T-cell (primary cell): ENCODE data around the gene ADCY4. TPM values are rescaled to one million over a fixed set of nuclear protein-coding genes. Genes with fewer than 3 reads are reported as not detected.
A peak's percentile ranks its signal among the peaks of the same experiment; 100 is the strongest.

Experiments
- ATAC-seq, 4 experiments: fragments of 200-7000 bp in 3 of 4; fragments of 150-1000 bp in 1 of 4; cut with Tn5 transposase; replicated peaks in 1 of 4; 1 replicate in 3 of 4; 2 replicates in 1 of 4; pipeline ENCODE4 v1.10.0; 2021; ENCODE audit warnings: moderate library complexity in 3 of 4, mild to moderate bottlenecking in 2 of 4, moderate number of reproducible peaks in 1 of 4
- CTCF ChIA-PET, 2 donors: fragments of 300-600 bp; sonication (Branson Sonifier 250); formaldehyde crosslinking; loops; one replicate each; lab custom pipeline; 2022; ENCODE audit warnings: antibody characterized with exemption in 2 of 2; lab: Charles Lee
- POLR2A ChIA-PET, 2 donors: fragments of 300-600 bp; sonication (Branson Sonifier 250); formaldehyde crosslinking; loops; one replicate each; lab custom pipeline; 2022; ENCODE audit warnings: antibody characterized with exemption in 2 of 2; lab: Charles Lee
- DNase-seq, 35 experiments: peaks; one replicate each; pipeline versions ENCODE4 v3.0.0 to v3.0.0-alpha.2; 2013 to 2023
- H3K27ac ChIP-seq: one replicate; pipeline ENCODE4 v1.5.1; 2013; ENCODE audit warnings: low read length
- H3K27me3 ChIP-seq, 2 experiments: replicated peaks in 1 of 2; 1 replicate in 1 of 2; 2 replicates in 1 of 2; pipeline versions ENCODE4 v1.6.1 to v1.7.0; 2013; ENCODE audit warnings: low read length in 1 of 2, mixed read lengths in 1 of 2; ENCODE audit not compliant: control insufficient read depth in 2 of 2, insufficient read depth in 2 of 2; ENCODE audit errors: extremely low read depth in 1 of 2
- H3K36me3 ChIP-seq, 2 donors: 1 replicate in 1 of 2; 2 replicates in 1 of 2; pipeline versions ENCODE4 v1.6.1 to v1.7.0; 2013; ENCODE audit warnings: low read length in 1 of 2; ENCODE audit not compliant: control insufficient read depth in 2 of 2, insufficient read depth in 1 of 2; ENCODE audit errors: extremely low read depth in 1 of 2
- H3K4me1 ChIP-seq, 2 experiments: 1 replicate in 1 of 2; 2 replicates in 1 of 2; pipeline versions ENCODE4 v1.6.1 to v1.7.0; 2013; ENCODE audit warnings: low read length in 2 of 2, mixed read lengths in 1 of 2; ENCODE audit not compliant: insufficient read depth in 2 of 2, control insufficient read depth in 1 of 2; ENCODE audit errors: extremely low read depth in 1 of 2
- H3K4me3 ChIP-seq, 2 donors: 1 replicate in 1 of 2; 2 replicates in 1 of 2; pipeline versions ENCODE4 v1.5.1 to v1.7.0; 2013; ENCODE audit warnings: mild to moderate bottlenecking in 2 of 2, low read length in 1 of 2, moderate library complexity in 1 of 2; ENCODE audit not compliant: control insufficient read depth in 1 of 2; ENCODE audit errors: extremely low read depth in 1 of 2
- H3K9me3 ChIP-seq: 2 replicates; pipeline ENCODE4 v1.7.0; 2013
- H3K27ac Mint-ChIP-seq, 2 donors: one replicate each; pipeline ENCODE4 v1.8.0; 2020 to 2021; ENCODE audit warnings: mild to moderate bottlenecking in 2 of 2, mixed read lengths in 2 of 2
- H3K27me3 Mint-ChIP-seq, 2 donors: one replicate each; pipeline ENCODE4 v1.8.0; 2021 to 2022; ENCODE audit warnings: mixed read lengths in 2 of 2
- H3K36me3 Mint-ChIP-seq: one replicate; pipeline ENCODE4 v1.8.0; 2021; ENCODE audit warnings: mixed read lengths
- H3K4me1 Mint-ChIP-seq, 3 donors: one replicate each; pipeline ENCODE4 v1.8.0; 2020 to 2022; ENCODE audit warnings: mixed read lengths in 3 of 3, mild to moderate bottlenecking in 1 of 3
- H3K4me3 Mint-ChIP-seq, 3 donors: one replicate each; pipeline ENCODE4 v1.8.0; 2020 to 2022; ENCODE audit warnings: mild to moderate bottlenecking in 3 of 3, mixed read lengths in 3 of 3, moderate library complexity in 3 of 3
- H3K9me3 Mint-ChIP-seq, 3 donors: one replicate each; pipeline ENCODE4 v1.8.0; 2020 to 2022; ENCODE audit warnings: mixed read lengths in 3 of 3
- WGBS: methylation state at CpG from one replicate; pipeline ENCODE4 v1.1.5; 2013; ENCODE audit warnings: missing lambda C conversion rate; ENCODE audit not compliant: insufficient coverage; 5-methylcytosine and 5-hydroxymethylcytosine counted together
- total RNA-seq, 35 experiments: library from RNA in 6 of 35; stranded (reverse) in 6 of 35; fragments of 120-200 nt in 1 of 35; gene quantifications; one replicate each; pipeline versions ENCODE4 v1.2.1 to v1.2.4 and lab custom pipeline; 2013 to 2026

Gene ADCY4
- total RNA-seq, 5 donors from 2014 or later (not counting 1 experiment from before 2014, with no cell fraction given): 7.8 to 10.4 (median 8.5) TPM

DNA sequence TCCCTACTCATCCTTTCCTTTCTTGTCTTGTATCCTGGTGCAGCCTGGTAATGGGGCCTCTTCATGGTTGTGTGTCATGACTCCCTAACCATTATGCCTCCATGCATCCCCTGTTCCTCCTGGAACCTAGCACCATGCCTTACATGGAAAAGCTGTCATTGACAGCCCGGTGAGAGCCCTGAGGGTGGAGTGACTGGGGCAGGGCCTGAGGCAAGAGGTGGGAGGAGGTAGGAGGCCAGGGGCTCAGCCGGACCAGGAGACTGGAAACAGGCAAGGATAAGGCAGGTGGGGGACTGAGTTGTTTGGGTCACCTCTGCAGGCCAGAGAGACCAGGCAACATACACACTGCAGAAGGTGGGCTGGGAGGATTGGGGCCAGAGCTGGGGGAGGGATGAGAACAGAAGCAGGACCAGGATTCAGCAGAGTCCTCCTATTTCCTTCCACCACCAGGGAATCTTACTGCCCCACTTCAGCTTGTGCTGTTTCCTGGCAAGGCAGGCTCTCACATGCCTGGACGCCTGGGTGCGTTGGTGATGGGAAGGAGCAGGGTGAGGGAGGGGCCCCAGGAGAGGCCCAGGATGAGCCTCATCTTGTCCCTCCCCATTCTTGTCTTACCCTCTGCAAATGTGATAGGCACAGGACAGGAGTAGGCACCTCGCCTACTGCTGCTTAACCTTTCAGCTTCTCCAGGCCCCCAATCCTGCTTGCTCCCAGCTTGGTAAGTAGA lies 25.2 kb downstream of the ADCY4 start, which contains the start of gene LTB4R2:
Gene LTB4R2, plus strand, starts transcription at position 603 of the 727 bp plus-strand sequence. CDS start 525 bp downstream, outside the sequence.
- H3K36me3 Mint-ChIP-seq: peaks cover 27% of the 10 kb centered on the region
- Histone ChIP-seq H3K27ac (peak within 1 kb of the TSS; percentile 76), H3K36me3 (peaks cover 10 to 30% of the 10 kb centered on the region in 2 donors), H3K4me3 (peak within 1 kb of the TSS; percentile 61 to 64), H3K27me3 (no peaks in the 10 kb centered on the region), H3K4me1 (peaks cover 38 to 66% of the 10 kb centered on the region in 2 experiments), H3K9me3 (no peaks in the 10 kb centered on the region)
- WGBS: 100% methylated on average over 2 of the region's 5 CpGs
- peaks cover 59 to 66% (median 66%) of the 10 kb centered on the region in 3 donors for H3K4me1 Mint-ChIP-seq
- DNase-seq (no peak), ATAC-seq (no peak)
- peak within 1 kb of the TSS; percentile 74 to 83 (median 77) for H3K4me3 Mint-ChIP-seq
- H3K27ac Mint-ChIP-seq: peak within 1 kb of the TSS; percentile 87 to 94
- ChIA-PET POLR2A (interaction anchor here in 1 of 2 donors (1.7 kb wide), 1 partner anchor 67 kb away, joined by 5 read pairs; the partner anchor contains the start of gene TINF2), CTCF (interaction anchor here (0.7 to 4.5 kb wide), 15 partner anchors 8 to 148 kb away, joined by 3 to 25 read pairs (median 7); partner anchors contain the start of genes IRF9 (in 1 of the 2), MDP1 (in 1 of the 2), RABGGTA (in 1 of the 2) and TINF2 (in 1 of the 2))
- H3K9me3 Mint-ChIP-seq: no peaks in the 10 kb centered on the region
- no peaks in the 10 kb centered on the region for H3K27me3 Mint-ChIP-seq

GRCh38 chr14:24308342-24309124 lies 26.3 kb downstream of the ADCY4 start:
- Mint-ChIP-seq H3K4me3 (peak overlapping the region in 2 of 3 donors; percentile 7 to 74), H3K4me1 (peaks cover 48 to 55% (median 54%) of the 10 kb centered on the region in 3 donors), H3K27ac (peak overlapping the region; percentile 79 to 87), H3K27me3 (no peaks in the 10 kb centered on the region), H3K36me3 (peaks cover 39% of the 10 kb centered on the region), H3K9me3 (no peaks in the 10 kb centered on the region)
- POLR2A ChIA-PET: interaction anchor here in 1 of 2 donors (0.6 to 1.7 kb wide), 5 partner anchors 9 to 80 kb away, joined by 3 to 8 read pairs (median 4); partner anchors contain the start of genes DHRS1, NOP9 and TINF2
- peaks cover 27 to 54% of the 10 kb centered on the region in 2 experiments for H3K4me1 ChIP-seq
- H3K4me3 ChIP-seq: no peak overlapping the region
- DNase-seq (no peak), ATAC-seq (no peak)
- H3K9me3 ChIP-seq: no peaks in the 10 kb centered on the region
- peak overlapping the region; percentile 76 for H3K27ac ChIP-seq
- peaks cover 19 to 41% of the 10 kb centered on the region in 2 donors for H3K36me3 ChIP-seq
- 100% methylated on average over 3 of the region's 7 CpGs for WGBS
- no peaks in the 10 kb centered on the region for H3K27me3 ChIP-seq
- CTCF ChIA-PET: interaction anchor here (0.6 to 4.5 kb wide), 24 partner anchors 8 to 167 kb away, joined by 3 to 25 read pairs (median 4); partner anchors contain the start of genes CBLN3 (in 1 of the 2), DHRS1 (in 1 of the 2), EMC9 (in 1 of the 2) and KHNYN (in 1 of the 2)

GRCh38 chr14:24307575-24308341 lies 27.1 kb downstream of the ADCY4 start, which contains the start of gene CIDEB:
TSS of gene CIDEB (minus strand) at chr14:24307977. CDS start at chr14:24307858, 119 bp downstream.
- peaks cover 23 to 49% of the 10 kb centered on the region in 2 donors for H3K36me3 ChIP-seq
- H3K9me3 ChIP-seq: no peaks in the 10 kb centered on the region
- no peak within 1 kb of the TSS for H3K4me3 ChIP-seq
- H3K27ac ChIP-seq: peak within 1 kb of the TSS; percentile 20
- Mint-ChIP-seq H3K36me3 (peaks cover 46% of the 10 kb centered on the region), H3K4me1 (peaks cover 40 to 47% (median 46%) of the 10 kb centered on the region in 3 donors), H3K27me3 (no peaks in the 10 kb centered on the region), H3K27ac (peak within 1 kb of the TSS; percentile 79 to 87), H3K4me3 (peak within 1 kb of the TSS in 2 of 3 donors; percentile 7 to 74), H3K9me3 (no peaks in the 10 kb centered on the region)
- ATAC-seq: no peak
- peak in 32 of 35 experiments; percentile 26 to 80 (median 44) for DNase-seq
- no peaks in the 10 kb centered on the region for H3K27me3 ChIP-seq
- peaks cover 21 to 47% of the 10 kb centered on the region in 2 experiments for H3K4me1 ChIP-seq
- ChIA-PET CTCF (interaction anchor here (0.6 to 4.5 kb wide), 29 partner anchors 8 to 226 kb away, joined by 3 to 25 read pairs (median 4); partner anchors contain the start of genes CBLN3 (in 1 of the 2), DHRS1 (in 1 of the 2), EMC9 (in 1 of the 2) and KHNYN (in 1 of the 2)), POLR2A (interaction anchor here in 1 of 2 donors (0.6 to 1.7 kb wide), 3 partner anchors 8 to 65 kb away, joined by 3 to 5 read pairs (median 4); partner anchors contain the start of genes DHRS1, NOP9 and TINF2)
- 64% methylated on average over 6 of the region's 6 CpGs for WGBS

DNA sequence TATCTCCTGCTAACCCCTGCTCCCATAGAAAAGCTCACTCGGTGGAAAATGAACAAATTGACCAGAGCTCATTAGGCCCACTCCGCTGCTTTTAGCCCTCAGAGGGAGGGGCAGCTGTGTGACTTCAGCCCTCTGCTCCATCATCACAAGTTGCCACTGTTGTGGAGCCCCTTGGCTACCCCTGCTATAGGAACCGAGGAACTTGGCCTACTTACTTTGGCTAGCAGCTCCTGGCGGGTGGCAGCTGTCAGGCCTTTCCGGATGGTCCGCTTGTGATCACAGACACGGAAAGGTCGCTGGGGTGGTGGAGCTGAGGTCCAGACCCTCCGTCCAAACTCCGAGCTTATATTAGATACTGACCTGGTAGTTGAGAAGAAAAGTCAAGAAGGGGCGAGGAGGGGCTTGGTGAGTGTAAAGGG lies 27.7 kb downstream of the ADCY4 start:
- no peak overlapping the region for H3K27ac ChIP-seq
- no peak overlapping the region for H3K4me3 ChIP-seq
- Mint-ChIP-seq H3K36me3 (peaks cover 51% of the 10 kb centered on the region), H3K9me3 (no peaks in the 10 kb centered on the region), H3K4me3 (no peak overlapping the region), H3K27ac (no peak overlapping the region), H3K4me1 (peaks cover 34 to 42% (median 41%) of the 10 kb centered on the region in 3 donors), H3K27me3 (no peaks in the 10 kb centered on the region)
- H3K4me1 ChIP-seq: peaks cover 15 to 41% of the 10 kb centered on the region in 2 experiments
- no peaks in the 10 kb centered on the region for H3K9me3 ChIP-seq
- peaks cover 27 to 55% of the 10 kb centered on the region in 2 donors for H3K36me3 ChIP-seq
- ChIA-PET POLR2A (no interaction called here), CTCF (interaction anchor here (0.6 to 4.5 kb wide), 10 partner anchors 10 to 226 kb away, joined by 3 to 18 read pairs (median 4); partner anchors contain the start of gene TINF2 (in 1 of the 2))
- DNase-seq: no peak
- H3K27me3 ChIP-seq: no peaks in the 10 kb centered on the region
- 92% methylated on average over 10 of the region's 11 CpGs for WGBS
- no peak for ATAC-seq

DNA sequence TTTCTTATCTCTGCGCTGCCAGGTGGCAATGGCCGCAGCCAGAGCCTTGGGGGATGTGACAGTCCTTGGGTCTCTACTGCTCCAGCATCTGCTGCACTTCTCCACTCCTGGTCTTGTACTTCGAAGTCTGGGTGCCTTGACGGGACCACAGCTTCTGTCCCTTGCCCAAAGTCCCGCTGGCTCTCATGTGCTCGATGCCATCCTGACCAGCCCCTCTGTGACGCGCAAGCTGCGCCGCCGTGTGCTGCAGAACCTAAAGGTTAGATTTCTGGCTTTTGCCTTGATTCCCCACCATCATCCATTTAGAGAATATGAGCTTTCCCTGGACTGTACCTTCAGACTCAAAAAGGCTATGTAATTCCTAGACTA lies 30.9 kb downstream of the ADCY4 start:
- Histone ChIP-seq H3K4me3 (no peak overlapping the region), H3K36me3 (peaks cover 30 to 69% of the 10 kb centered on the region in 2 donors), H3K27ac (no peak overlapping the region), H3K4me1 (peaks cover 13 to 29% of the 10 kb centered on the region in 2 experiments), H3K27me3 (no peaks in the 10 kb centered on the region), H3K9me3 (no peaks in the 10 kb centered on the region)
- Mint-ChIP-seq H3K27me3 (no peaks in the 10 kb centered on the region), H3K4me1 (peaks cover 34 to 48% (median 38%) of the 10 kb centered on the region in 3 donors), H3K4me3 (no peak overlapping the region), H3K36me3 (peaks cover 59% of the 10 kb centered on the region), H3K27ac (no peak overlapping the region), H3K9me3 (no peaks in the 10 kb centered on the region)
- ATAC-seq: no peak
- ChIA-PET CTCF (no interaction called here), POLR2A (no interaction called here)
- WGBS: 100% methylated on average over 6 of the region's 11 CpGs
- no peak for DNase-seq
